Upper lobe of right lung (tissue), 1 donor: Measurements from ENCODE around the gene TMA16. TPM values are rescaled to one million over a fixed set of nuclear protein-coding genes. Genes with fewer than 3 reads are reported as not detected.

Experiments
- ATAC-seq: fragments of 200-7000 bp; cut with Tn5 transposase; one replicate; pipeline ENCODE4 v1.9.1; 2020; ENCODE audit warnings: mild to moderate bottlenecking, moderate library complexity
- DNase-seq: peaks from one replicate; pipeline ENCODE4 v3.0.0-alpha.2; 2020
- H3K27ac ChIP-seq: fragments of 200-600 bp; one replicate; pipeline ENCODE4 v1.8.0; 2022
- H3K27me3 ChIP-seq: fragments of 200-600 bp; one replicate; pipeline ENCODE4 v1.8.0; 2022; ENCODE audit warnings: mild to moderate bottlenecking
- H3K36me3 ChIP-seq: fragments of 200-600 bp; one replicate; pipeline ENCODE4 v1.8.0; 2022
- H3K4me1 ChIP-seq: fragments of 200-600 bp; one replicate; pipeline ENCODE4 v1.8.0; 2022
- H3K4me3 ChIP-seq: fragments of 200-600 bp; one replicate; pipeline ENCODE4 v1.8.0; 2022; ENCODE audit warnings: mild to moderate bottlenecking
- H3K9me3 ChIP-seq: fragments of 200-600 bp; one replicate; pipeline ENCODE4 v1.8.0; 2022
- CTCF ChIP-seq: fragments of 200-600 bp; IDR thresholded peaks from one replicate; pipeline ENCODE4 v1.8.0; 2022; ENCODE audit warnings: antibody characterized with exemption
- intact Hi-C: fragments of 100-400 bp; cut with DNase I; formaldehyde crosslinking; loops from one replicate; pipeline ENCODE4 v1.11.0; 2022
- total RNA-seq: library from RNA; stranded (reverse); fragmentation: NEBNext Ultra II Directional; extraction: Animal tissue kit (Norgen Biotek cat#: 25700); gene quantifications from one replicate; pipeline ENCODE4 v1.2.1, GENCODE V29; 2021
- donor health status: DM: no; HTN: yes; CAD: no; lungs with severe emphysema.

Gene TMA16
- total RNA-seq, 1 donor from 2014 or later, result 18.8 TPM

GRCh38 chr4:163568843-163569242, 74.4 kb downstream of the TMA16 start:
- Histone ChIP-seq H3K27me3 (no peaks in the 10 kb centered on the region), H3K9me3 (no peaks in the 10 kb centered on the region), H3K36me3 (no peaks in the 10 kb centered on the region), H3K4me1 (no peaks in the 10 kb centered on the region), H3K4me3 (no peak overlapping the region), H3K27ac (no peak overlapping the region)
- no peak for ATAC-seq
- intact Hi-C loops, result no loop called here
- no peak for TF ChIP-seq CTCF
- DNase-seq, result no peak

Other genes starting within 250 kb of the TMA16 start
- 4.6 TPM for gene NPY1R, start 162.1 kb upstream of the TMA16 start, total RNA-seq
- 0.38 TPM for gene NPY5R, start 150.8 kb upstream of the TMA16 start, total RNA-seq
- not detected for gene TKTL2, start 20.9 kb upstream of the TMA16 start, total RNA-seq